Activated CD4-positive, alpha-beta T cell treated with anti-CD3 and anti-CD28 coated beads for 48 hours (primary cell): Measurements from ENCODE around the gene DAPK1.

Source experiments
- DNase-seq: peaks from one replicate; pipeline ENCODE4 v3.0.0-alpha.2; 2020

Gene DAPK1

DNA sequence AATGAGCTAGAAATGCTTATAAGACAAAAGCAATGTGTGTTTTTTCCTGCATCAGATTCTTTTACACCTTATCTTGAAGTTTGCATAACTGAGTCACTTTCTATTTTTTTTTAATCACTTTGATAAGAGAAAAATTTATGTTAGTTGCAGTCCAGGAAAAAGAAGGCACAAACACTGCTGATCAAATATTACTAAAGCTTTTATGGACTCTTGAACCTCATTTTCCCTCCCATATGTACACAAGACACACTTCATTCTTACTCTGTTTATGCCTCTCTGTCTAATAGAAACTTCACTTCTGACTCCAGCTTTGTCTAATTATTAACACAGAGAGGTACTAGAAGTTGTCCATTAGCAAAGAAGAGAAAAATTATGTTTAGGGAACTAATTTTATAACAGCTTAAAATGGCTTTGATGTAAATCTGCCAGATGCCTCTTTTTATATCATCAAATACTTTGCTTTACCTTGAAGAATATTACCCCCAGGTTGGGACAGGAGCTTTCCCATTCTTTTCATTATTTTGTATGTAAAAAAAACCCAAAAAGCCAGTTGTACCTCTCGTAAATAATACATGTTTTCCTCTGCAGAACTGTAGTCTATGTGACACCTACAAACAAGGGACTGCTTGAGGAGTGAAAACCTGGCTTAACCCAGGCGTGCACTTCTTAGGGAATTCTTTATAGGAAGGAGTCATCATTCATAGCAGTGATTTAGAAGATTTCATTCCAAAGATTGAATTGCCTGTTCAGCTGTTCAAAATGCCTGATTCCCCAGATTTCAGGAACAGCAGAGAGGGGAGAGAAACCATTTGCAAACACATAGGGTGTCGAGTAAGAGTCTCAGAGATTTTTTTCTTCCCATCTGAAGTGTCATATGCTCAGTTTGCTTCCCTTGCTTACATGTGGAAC, 72.6 kb downstream of the DAPK1 start:
- DNase-seq, result no peak

DNA sequence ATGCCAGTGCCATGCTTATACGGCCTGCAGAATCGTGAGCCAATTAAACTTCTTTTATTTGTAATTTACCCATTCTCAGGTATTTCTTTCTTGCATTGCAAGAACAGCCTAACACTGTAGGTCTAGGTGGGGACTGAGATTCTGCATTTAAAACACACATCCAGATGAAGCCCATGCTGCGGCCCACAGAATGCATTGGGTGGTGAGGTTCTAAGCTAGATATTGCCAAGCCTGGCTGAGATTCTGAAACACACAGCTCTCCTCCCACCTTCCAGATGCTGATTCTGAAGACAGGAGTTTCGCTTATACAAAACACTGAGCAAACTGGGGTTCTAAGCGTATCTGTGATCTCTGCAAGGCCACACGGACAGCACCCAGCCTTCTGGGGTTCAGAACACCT, 75.1 kb downstream of the DAPK1 start:
- no peak for DNase-seq

DNA sequence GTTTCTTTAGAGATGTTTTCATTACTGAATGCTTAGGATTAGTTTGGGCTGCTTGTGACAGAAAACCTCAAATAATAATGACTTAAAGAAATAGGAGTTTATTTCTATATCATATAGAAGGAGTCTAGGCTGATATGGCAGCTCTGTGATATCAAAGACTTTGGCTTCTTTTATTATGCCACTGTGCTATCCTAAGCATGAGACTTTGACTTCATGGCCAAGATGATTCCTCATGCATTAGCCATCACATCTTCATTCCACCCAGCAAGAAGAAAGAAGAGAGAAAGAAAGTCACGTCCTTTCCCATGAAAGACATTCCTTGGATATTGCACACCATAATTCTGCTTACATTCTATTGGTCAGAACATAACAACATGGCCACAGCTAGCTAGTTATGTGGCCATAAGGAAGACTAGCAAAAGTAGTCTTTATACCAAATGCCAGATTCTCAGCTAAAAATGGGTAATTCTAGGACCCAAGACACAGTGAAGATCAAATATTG, 76.2 kb downstream of the DAPK1 start:
- DNase-seq, result no peak

DNA sequence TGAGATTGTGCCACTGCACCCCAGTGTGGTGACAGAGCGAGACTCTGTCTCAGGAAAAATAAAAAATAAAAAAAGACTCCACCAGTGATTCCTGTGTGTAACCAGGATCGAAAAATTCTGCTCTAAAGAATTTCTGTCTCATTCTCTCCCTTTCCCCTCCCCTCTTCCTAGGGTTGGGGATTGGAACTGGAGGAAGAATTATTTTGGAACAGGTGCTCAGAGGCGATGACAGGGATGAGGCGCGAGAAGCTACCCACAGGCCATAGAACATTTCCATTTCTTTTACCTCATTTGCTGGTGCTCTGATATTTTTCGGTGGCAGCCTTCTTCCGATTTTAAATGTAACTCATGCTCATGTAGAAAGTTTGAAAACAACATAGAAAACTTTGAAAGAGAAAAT, 80.1 kb downstream of the DAPK1 start:
- no peak for DNase-seq

DNA sequence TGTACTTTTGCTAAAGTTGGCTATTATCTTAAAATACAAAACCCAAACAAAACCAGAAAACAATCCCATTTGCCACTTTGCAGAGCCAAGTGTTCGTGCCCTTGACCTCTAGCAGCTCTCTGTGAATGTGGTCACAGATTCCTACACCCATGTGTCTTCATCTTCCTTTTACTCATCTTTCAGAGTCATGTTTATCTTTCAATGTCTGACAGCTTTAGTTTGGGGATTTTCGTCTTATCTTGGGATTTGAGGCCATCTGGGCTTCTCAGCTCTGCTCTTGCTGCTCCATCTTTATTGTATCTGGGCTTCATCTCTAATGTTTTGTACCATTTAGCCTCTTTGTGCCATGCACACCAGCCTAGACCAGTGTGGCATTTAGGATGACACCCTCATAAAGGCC, 81.0 kb downstream of the DAPK1 start:
- no peak for DNase-seq

DNA sequence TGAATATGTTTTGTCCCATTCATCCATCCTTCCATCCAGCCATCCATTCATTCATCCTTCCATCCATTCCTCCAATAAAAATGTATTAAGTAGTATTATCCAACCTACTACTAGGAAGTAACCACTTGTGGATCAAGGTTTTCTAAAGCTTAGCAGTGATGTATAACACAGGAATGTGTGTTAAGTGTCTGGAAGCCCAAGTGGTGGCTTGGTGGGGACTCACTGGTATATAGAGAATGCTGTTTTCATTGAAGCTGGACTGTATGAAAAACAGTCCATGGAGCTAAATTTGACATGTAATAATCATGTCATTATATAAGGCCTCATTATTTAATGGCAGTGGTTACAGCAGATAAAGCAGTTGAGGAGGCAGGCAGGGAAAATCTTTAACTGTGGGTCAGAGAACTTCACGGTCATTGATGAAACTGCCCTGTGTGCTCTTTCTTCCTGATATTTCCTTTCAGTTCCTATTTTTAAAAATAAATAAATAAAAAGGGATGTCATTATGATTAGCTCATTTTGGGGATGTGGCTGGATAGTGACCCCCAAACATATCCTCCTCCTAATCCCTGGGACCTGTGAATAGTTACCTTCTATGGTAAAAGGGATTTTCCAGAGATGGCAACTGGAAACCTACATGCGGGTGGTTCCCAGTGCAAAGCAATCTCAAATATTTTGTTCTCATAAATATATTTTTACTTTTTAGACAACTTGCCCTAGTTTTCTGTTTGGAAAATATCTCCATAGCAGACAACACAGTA, 82.3 kb downstream of the DAPK1 start:
- DNase-seq, result no peak

DNA sequence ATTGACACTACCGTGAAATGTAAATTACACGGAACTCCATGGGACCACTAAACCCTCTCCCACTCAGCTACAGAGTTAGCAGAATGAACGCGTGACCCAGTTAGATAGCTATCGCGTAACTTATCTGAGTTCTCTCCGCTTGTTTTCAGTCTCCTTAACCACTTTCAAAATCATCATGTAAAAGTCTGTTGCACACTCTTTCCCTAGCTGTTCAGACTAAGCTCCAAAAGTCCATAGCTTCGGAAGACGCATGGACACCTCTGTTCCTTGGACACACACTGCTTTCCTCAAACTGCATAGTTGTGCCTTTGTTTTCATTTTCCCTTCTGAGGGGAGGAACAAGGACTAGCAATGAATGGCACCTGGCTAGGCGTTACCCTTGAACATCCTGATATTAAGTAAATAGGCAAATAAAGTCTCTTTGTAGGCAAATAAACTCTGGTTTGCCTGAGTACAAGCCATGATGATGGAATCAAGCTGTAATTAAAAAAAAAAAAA, 83.3 kb downstream of the DAPK1 start:
- no peak for DNase-seq

DNA sequence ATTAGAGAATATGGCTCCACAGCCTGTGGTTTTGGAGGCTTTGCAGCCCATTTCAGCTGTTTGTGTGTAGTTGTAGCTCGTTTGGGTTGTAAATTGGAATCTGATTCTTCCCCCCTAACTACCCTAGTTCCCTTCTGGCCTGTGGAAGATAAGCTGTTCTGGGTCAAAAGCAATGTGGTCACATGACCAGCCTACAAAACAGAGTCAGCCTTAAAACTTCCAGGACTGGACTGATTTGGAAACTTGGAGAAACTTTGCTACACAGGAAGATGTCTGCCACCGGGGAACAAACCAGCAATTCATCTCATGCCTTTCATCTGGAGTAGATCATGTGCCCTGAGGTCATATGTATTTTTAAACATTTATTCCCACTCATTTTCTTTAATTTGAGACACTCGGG, 83.8 kb downstream of the DAPK1 start:
- DNase-seq, result no peak

DNA sequence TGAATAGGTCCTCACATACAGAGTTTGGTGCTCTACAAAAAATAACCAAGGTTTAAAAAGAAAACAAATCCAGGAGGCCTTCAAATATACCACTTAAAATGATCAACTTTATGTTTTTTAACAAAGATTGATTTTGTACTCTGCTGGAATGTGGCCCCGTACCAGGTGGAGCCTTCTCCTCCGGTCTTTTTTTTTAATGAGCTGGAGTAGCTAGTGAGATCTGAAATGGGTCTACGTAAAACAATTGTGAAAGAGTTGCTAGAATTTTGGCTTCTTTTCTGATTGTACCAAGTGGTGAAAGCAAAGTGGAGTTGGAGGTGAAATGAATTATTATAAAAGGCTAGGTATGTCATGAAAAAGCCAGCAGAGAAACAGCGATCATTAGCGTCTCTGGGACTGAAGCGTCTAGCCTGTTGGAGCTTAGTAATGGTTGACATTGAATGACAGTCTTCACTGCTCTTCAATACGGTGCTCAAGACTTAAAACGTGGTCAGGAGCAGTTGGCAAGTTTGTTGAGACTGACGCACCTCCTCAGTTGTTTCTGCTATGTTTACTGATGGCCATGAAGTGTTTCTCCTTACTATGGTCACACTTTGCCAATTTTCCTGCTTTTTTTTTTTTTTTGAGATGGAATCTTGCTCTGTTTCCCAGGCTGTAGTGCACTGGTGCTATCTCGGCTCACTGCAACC, 84.4 kb downstream of the DAPK1 start:
- DNase-seq, result no peak

DNA sequence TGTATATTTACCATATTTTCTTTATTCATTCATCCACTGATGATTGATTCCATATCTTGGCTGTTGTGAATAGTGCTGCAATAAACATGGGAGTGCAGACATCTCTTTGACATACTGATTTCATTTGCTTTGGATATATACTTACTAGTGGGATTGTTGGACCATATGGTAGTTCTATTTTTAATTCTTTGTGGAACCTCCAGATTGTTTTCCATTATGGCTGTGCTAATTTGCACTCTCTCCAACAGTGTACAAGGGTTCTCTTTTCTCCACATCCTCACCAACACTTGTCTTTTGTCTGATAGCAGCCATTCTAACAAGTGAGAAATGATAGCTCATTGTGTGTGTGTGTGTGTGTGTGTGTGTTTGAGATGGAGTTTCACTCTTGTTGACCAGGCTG, 86.7 kb downstream of the DAPK1 start:
- DNase-seq, result no peak

DNA sequence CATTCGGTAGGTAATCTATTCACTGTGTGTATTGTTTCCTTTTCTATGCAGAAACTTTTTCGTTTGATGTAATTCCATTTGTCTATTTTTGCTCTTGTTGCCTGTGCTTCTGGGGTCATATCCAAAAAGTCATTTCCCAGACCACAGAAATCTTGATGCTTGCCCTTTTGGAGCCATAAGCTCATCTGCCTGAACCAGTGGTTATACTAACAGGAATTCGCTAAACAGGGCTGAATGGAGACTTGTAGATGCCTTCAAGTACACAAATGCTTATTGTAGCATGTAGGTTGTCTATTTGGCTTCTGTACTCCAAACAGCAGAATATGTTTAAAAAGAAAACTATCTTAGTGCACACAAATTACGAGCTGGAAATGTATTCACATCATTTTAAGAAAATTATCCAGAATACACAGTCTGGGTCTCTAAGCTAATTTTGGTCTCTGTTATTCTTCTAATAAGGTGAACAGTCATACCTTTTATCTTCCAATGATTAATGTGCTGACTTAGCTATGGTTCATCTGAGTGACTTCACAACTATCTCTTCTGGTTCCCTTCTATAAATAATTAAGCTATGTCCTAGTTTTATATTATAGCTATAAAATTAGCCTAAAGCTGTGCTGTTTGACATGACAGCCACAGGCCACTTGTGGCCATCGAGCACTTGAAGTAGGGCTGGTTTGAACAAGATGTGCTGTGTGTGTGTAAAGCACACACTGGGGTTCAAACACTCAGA, 87.6 kb downstream of the DAPK1 start:
- DNase-seq, result no peak

DNA sequence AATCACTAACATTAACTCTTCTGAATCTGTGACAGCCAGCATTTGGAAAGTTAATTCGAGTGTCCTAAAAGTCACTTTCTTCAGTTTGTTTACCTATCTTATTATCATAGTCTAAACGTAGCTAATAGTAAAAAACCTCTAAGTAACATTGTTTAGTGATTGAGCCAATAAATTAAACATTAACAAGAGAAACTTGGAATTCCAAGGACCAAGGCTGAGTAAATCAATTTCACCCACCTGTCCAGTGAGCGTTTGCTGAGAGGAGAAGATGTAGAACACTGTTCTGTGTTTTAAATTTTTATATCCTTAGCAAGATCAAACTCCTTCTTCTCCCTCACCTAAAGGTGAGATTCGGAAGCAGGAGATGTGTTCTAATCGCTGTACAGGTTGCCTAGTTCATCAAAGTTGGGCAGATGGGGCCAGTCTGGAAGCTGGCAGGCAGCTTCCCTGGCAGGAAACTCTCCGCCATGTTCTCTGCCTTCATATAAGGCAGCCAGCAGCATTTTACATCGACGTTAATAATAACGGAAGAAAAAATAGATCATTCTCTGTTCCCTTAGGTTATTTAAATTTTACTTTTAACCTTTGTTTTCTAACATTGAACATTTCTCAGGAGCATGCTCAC, 89.2 kb downstream of the DAPK1 start:
- DNase-seq, result no peak

DNA sequence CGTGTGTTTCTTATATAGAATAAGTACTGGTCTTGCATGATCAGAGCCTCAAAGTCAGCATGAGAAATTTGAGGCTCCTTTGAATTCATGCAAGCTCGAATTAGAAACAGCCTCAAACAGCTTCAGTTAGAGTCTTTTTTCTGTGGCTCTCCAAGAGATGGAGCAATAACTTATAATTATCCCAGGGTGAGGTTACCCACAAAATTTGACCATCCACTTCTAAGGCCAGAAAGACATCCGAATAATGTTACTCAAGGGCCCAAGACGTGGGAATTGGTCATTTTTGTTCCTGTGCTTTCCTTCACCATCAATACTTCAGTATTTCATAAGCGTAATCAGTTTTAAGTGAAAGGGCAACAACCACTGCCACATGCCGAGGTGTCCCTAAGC, 89.7 kb downstream of the DAPK1 start:
- DNase-seq, result no peak

DNA sequence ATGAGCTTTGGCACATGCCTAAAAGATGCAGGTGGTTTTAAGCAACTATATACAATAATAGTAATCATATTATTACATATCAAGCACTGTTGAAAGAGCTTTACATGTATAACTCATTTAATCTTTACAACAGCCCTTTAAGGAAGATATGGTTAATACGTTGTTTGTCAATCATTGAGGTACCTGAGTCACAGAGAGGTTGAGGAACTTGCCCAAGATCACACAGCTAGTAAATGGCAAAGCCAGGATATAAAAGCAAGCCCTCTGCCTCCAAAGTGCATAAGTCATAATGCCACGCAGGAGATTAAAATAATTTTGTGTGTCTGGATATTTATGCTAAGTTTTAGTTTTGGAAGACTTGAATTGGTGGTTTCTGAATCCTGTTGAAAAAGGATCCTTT, 90.2 kb downstream of the DAPK1 start:
- DNase-seq, result no peak

DNA sequence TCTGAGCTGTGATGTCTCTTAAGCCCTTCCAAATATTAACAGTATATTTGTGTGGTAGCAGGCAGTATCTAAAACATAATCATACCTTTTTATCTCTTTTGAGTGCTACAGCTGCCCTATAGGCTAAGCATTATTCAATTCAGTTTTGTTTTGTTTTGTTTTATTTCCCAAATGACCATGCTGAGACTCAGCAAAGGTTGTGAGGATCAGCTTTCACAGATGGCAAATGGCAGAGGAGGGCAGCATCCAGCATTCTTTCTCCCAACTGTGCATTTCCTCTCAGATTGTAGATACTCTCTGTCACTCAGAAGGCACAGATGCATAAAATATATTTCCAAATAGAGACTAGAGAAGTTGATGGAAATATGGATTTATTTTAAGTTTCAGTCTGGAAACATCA, 90.7 kb downstream of the DAPK1 start:
- no peak for DNase-seq

DNA sequence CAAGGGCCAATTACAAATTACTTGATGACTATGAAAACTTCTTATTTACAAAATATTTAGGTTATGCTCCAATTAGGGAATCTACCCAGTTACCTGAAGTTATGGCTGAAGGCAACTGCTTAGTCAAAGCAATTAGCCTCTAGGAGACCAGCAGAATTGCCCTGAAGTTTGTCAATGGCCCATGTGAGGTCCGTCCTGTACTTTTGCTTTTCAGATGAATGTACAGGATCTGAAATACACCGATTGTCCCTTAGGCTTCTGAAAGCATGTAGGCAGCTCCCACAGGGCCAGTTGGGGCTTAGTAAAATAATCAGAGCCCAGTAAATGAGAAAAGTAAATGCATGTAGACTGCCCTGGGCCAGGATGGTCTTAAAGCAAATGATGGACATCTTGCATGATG, 93.3 kb downstream of the DAPK1 start:
- no peak for DNase-seq

DNA sequence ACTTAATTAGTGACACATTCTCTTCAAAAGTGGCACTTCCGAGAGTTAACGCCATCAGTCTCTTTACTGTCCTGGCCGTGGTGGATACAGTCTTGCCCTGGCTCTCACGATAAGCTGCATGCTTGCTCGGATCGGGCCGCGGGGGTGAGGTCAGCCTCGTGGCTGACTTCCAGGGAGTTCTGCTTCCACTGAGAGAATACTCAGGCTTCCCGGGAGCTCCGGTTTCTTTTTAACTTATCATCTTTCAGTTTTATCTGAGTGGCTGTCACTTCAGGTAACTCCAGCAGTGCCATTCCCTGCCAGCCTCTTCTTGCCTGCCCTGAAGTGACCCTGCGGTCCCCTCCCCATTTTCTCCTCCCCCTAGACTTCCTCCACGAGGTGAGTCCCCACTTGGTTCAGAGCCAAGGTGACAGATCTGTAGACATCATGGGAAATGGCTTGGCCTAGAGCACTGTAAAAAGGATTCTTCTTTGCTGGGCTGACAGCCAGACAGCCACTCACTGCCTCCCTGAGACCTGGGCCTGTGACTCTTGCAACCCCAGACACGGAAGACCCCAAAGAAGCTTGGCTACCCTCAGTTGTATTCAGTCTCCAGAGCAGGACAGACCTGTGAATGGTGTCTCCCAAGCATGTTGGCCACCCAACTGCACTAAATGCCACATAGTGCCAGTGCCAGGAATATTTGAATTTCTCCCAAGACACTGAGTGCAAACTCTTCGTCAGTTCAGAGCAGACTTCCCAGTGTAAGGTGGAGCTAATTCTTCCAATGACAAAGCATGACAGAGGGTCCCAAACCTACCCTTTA, 95.1 kb downstream of the DAPK1 start:
- DNase-seq, result no peak

DNA sequence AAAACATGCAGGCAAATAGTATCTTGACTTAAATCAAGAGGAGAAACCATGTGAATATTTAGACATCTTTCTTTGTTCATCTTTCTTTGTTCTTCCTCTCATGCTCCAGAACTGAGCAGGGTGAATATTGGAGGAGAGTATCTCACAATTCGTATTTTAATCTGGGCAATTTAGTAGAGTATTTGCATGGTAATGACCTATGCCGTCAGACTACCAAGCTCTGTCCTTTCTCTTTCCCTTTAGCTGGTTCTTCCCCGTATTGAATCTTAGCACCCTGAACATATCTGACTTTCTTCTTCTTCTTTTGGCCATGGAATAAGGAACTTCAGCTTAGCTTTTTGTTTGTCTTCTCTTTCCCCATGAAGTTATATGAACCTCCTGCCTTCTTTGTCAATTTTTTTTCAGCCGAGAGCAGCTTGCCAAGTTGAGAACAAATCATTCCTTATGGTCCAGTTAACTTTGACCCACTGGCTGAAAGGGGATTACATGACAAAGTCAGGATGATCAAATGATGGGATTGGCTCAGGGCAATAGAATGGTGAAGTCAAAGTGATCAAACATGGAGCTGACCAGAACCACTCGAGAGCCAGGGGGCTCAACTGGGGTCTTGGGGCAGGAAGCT, 95.8 kb downstream of the DAPK1 start:
- DNase-seq, result no peak

DNA sequence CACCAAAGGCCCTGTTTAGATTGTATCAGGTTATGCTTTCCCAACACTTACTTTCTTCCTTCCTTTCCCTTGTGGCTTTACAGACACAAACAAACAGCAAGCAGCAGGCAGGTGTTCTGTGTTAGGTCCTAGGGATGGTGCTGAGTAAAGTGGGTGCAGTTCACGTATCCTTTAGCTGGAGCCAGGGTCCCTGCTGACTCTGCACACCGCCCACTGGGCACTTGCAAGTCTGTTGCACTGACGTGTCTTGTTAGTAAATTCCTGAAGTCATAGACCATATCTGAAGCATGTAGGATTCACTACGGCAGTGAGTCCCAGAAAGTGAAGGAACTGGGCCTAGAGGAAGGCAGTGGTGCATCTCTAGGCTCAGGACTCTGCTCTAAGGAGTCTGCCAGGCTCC, 96.5 kb downstream of the DAPK1 start:
- no peak for DNase-seq

DNA sequence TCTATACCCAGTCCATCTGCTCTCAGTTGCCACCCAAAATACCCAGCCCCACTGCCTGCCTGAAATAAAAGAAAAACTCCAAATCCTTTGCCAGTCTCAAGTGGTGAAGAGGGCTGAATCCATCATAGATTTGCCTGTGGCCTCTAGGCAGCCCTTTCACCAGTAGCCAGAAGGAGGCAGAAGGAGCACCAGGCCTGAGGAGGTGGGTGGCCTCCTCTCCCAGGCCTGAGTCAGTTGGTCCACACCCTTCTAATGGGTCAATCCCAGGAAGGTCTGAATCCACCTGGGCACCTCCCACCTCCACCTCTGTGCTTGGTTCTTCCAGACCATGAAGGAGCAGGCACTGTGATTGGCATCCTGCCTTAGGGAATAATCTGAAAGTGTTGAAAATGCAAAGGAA, 97.0 kb downstream of the DAPK1 start:
- DNase-seq, result no peak

DNA sequence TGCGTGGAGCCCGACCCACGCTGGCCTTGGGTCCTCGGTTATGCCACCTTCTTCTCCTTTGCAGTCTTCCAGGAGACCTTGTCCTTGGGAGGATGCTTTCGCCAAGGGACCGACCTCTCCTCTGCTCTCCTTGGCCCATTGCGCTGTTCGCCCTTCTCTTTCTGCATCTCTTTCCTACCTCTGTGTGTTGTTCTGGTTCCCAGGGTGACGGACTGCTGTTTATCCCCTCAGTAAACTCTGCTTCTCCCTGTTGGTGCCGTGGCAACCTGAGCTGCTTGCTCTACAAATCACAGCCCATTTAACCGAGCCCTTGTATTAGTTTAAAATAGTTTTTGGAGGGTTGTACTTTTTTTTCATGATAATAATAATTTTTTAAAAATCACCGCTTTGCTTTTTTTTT, 97.9 kb downstream of the DAPK1 start:
- no peak for DNase-seq
